GM21529 (cell line): ENCODE measurements around the gene PACSIN2.

ENCODE experiments used
- ATAC-seq: cut with Tn5 transposase; IDR thresholded peaks from one replicate; pipeline ENCODE4 v1.9.1; 2021; ENCODE audit not compliant: unreplicated experiment

PACSIN2 gene

GRCh38 chr22:42885446-42885845 lies 129.5 kb downstream of the PACSIN2 start:
- ATAC-seq, result no peak

GRCh38 chr22:42884616-42885375 lies 130.2 kb downstream of the PACSIN2 start:
- ATAC-seq, result no peak

- ATAC-seq, result no peak
Measured at GRCh38 chr22:42883970-42884369, 131.0 kb downstream of the PACSIN2 start.

- ATAC-seq, result no peak
Measured at GRCh38 chr22:42883121-42883520, 131.8 kb downstream of the PACSIN2 start.

- ATAC-seq, result no peak
Measured at GRCh38 chr22:42881982-42882656, 132.8 kb downstream of the PACSIN2 start.

- no peak for ATAC-seq
Measured at GRCh38 chr22:42881298-42881697, 133.7 kb downstream of the PACSIN2 start.

GRCh38 chr22:42880815-42881214 lies 134.1 kb downstream of the PACSIN2 start:
- no peak for ATAC-seq

GRCh38 chr22:42879371-42880021 lies 135.5 kb downstream of the PACSIN2 start:
- no peak for ATAC-seq

- no peak for ATAC-seq
Measured at GRCh38 chr22:42878561-42879305, 136.2 kb downstream of the PACSIN2 start.

- no peak for ATAC-seq
Measured at GRCh38 chr22:42877597-42878340, 137.2 kb downstream of the PACSIN2 start.

- ATAC-seq, result no peak
Measured at GRCh38 chr22:42877158-42877557, 137.8 kb downstream of the PACSIN2 start.

GRCh38 chr22:42876041-42876440 lies 138.9 kb downstream of the PACSIN2 start:
- ATAC-seq, result no peak

- ATAC-seq, result no peak
Measured at GRCh38 chr22:42874010-42874409, 140.9 kb downstream of the PACSIN2 start.

- no peak for ATAC-seq
Measured at GRCh38 chr22:42873356-42873755, 141.6 kb downstream of the PACSIN2 start.

- ATAC-seq, result no peak
Measured at GRCh38 chr22:42872821-42873220, 142.1 kb downstream of the PACSIN2 start.

- no peak for ATAC-seq
Measured at GRCh38 chr22:42871146-42872050, 143.6 kb downstream of the PACSIN2 start.

GRCh38 chr22:42869888-42870480 lies 145.0 kb downstream of the PACSIN2 start:
- ATAC-seq, result no peak

GRCh38 chr22:42869463-42869862 lies 145.5 kb downstream of the PACSIN2 start:
- no peak for ATAC-seq

- ATAC-seq, result no peak
Measured at GRCh38 chr22:42868751-42869251, 146.1 kb downstream of the PACSIN2 start.
